ENCODE results near the gene SLC38A10. TPM values are rescaled to one million over a fixed set of nuclear protein-coding genes. Genes with fewer than 3 reads are reported as not detected.

Gene SLC38A10
- total and polyA plus RNA-seq, 10 of the 15 experiments (the other 5 are each of a cell fraction or from before 2014, with no cell fraction given): 0.52 to 67.9 (median 22.1) TPM

- Histone ChIP-seq H3K4me2 (ENCODE audit: control insufficient read depth, insufficient read depth) (no peak overlapping the region), H3K4me3 (no peak overlapping the region), H4K20me1 (ENCODE audit: control insufficient read depth, insufficient read depth) (no peaks in the 10 kb centered on the region), H3K27me3 (replicated peaks in 1 of 2; ENCODE audit: control insufficient read depth in 2 of 2, insufficient read depth in 2 of 2, low read length in 1 of 2) (no peaks in the 10 kb centered on the region), H3K9me3 (replicated peaks; ENCODE audit: control insufficient read depth, insufficient read depth, low read length) (no peaks in the 10 kb centered on the region), H3K27ac (ENCODE audit: control insufficient read depth, insufficient read depth) (no peak overlapping the region), H3K36me3 (ENCODE audit: control insufficient read depth in 2 of 2, insufficient read depth in 2 of 2, low read length in 1 of 2) (peaks cover 3 to 5% of the 10 kb centered on the region in 2 experiments), H3K9ac (ENCODE audit: control insufficient read depth, insufficient read depth, low read length) (no peak overlapping the region), H2AFZ (ENCODE audit: control insufficient read depth, low read depth, low read length) (no peak overlapping the region), H3K79me2 (ENCODE audit: control insufficient read depth, insufficient read depth, low read length) (peaks cover 25% of the 10 kb centered on the region), H3K4me1 (ENCODE audit: control insufficient read depth, insufficient read depth, low read length) (peaks cover 9% of the 10 kb centered on the region)
- TF ChIP-seq POU2F2 (IDR thresholded peaks at IDR 0.05; ENCODE audit: borderline replicate concordance, low read depth, low read length) (no peak), USF2 (IDR thresholded peaks at IDR 0.05; ENCODE audit: borderline replicate concordance, low read depth, low read length) (no peak), ZZZ3 (IDR thresholded peaks at IDR 0.05; ENCODE audit: control insufficient read depth, insufficient read length, low read depth) (no peak), SP1 (IDR thresholded peaks at IDR 0.05; ENCODE audit: low read depth, low read length) (no peak), IRF4 (IDR thresholded peaks at IDR 0.05; ENCODE audit: low read depth, low read length) (no peak), DPF2 (IDR thresholded peaks at IDR 0.05) (no peak), SRF (IDR thresholded peaks at IDR 0.05; ENCODE audit: low read depth in 2 of 2, low read length in 2 of 2) (no peak), STAT1 (conservative IDR thresholded peaks at IDR 0.05) (no peak), PML (IDR thresholded peaks at IDR 0.05; ENCODE audit: low read length) (no peak), GABPA (IDR thresholded peaks at IDR 0.05; ENCODE audit: low read depth) (no peak), RCOR1 (conservative IDR thresholded peaks at IDR 0.05; ENCODE audit: low read depth, low read length) (no peak), GATAD2B (conservative IDR thresholded peaks at IDR 0.05; ENCODE audit: low read depth) (no peak)
- TF ChIP-seq, protein P1, sequence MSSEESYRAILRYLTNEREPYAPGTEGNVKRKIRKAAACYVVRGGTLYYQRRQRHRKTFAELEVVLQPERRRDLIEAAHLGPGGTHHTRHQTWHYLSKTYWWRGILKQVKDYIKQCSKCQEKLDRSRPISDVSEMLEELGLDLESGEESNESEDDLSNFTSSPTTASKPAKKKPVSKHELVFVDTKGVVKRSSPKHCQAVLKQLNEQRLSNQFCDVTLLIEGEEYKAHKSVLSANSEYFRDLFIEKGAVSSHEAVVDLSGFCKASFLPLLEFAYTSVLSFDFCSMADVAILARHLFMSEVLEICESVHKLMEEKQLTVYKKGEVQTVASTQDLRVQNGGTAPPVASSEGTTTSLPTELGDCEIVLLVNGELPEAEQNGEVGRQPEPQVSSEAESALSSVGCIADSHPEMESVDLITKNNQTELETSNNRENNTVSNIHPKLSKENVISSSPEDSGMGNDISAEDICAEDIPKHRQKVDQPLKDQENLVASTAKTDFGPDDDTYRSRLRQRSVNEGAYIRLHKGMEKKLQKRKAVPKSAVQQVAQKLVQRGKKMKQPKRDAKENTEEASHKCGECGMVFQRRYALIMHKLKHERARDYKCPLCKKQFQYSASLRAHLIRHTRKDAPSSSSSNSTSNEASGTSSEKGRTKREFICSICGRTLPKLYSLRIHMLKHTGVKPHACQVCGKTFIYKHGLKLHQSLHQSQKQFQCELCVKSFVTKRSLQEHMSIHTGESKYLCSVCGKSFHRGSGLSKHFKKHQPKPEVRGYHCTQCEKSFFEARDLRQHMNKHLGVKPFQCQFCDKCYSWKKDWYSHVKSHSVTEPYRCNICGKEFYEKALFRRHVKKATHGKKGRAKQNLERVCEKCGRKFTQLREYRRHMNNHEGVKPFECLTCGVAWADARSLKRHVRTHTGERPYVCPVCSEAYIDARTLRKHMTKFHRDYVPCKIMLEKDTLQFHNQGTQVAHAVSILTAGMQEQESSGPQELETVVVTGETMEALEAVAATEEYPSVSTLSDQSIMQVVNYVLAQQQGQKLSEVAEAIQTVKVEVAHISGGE (CRISPR knock-in tag; IDR thresholded peaks at IDR 0.05): no peak
- DNase-seq (ENCODE audit: low read depth, low spot score): no peak
- ChIA-PET RAD21 (ENCODE audit: unreplicated experiment) (no interaction called here), POLR2A (no interaction called here), CTCF (no interaction called here), SMC1A (ENCODE audit: uncharacterized antibody, unreplicated experiment) (no interaction called here)
- intact Hi-C loops (cut with micrococcal nuclease; ENCODE audit: unreplicated experiment): no loop called here
- no peak for FAIRE-seq
- 74% methylated on average over 16 of the region's 16 CpGs for WGBS (ENCODE audit: insufficient coverage, insufficient replicate concordance, low lambda C conversion rate, missing lambda C conversion rate)
- ATAC-seq: no peak
- BruUV-seq (replicated peaks): no TSS peak
- in situ Hi-C loops (cut with MboI): no loop called here
Observed at GRCh38 chr17:81287741-81288430, 7.2 kb downstream of the SLC38A10 start.
